ENCODE measurements around the gene PSMD11.
"Not testable (repeated sequence)": the region's sequence is repeated elsewhere in the genome, so short reads cannot be mapped to it uniquely, and the experiment has no call there.

PSMD11 gene

DNA sequence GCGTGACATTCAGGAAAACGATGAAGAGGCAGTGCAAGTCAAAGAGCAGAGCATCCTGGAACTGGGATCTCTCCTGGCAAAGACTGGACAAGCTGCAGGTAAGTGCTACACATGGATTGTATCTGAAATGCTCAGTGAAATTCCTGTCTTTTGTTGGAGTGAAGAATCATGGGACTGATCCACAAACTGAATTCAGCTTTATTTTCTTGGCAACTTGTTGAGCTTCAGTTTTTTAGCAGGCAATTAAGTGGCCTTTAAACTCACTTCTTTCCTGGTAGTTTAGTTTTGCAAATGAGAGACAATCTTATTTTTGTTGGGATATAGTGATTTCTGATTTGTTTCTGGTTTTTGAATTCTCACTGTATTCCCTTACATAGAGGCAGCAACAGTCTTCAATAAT lies 2.6 kb downstream of the PSMD11 start:
- Histone ChIP-seq H3K36me3 (peaks cover 41% of the 10 kb centered on the region), H3K4me3 (ENCODE audit: low read depth in 1 of 2, low read length in 1 of 2) (no peak overlapping the region)
- TF ChIP-seq, protein P1, sequence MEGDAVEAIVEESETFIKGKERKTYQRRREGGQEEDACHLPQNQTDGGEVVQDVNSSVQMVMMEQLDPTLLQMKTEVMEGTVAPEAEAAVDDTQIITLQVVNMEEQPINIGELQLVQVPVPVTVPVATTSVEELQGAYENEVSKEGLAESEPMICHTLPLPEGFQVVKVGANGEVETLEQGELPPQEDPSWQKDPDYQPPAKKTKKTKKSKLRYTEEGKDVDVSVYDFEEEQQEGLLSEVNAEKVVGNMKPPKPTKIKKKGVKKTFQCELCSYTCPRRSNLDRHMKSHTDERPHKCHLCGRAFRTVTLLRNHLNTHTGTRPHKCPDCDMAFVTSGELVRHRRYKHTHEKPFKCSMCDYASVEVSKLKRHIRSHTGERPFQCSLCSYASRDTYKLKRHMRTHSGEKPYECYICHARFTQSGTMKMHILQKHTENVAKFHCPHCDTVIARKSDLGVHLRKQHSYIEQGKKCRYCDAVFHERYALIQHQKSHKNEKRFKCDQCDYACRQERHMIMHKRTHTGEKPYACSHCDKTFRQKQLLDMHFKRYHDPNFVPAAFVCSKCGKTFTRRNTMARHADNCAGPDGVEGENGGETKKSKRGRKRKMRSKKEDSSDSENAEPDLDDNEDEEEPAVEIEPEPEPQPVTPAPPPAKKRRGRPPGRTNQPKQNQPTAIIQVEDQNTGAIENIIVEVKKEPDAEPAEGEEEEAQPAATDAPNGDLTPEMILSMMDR (IDR thresholded peaks at IDR 0.05): no peak

DNA sequence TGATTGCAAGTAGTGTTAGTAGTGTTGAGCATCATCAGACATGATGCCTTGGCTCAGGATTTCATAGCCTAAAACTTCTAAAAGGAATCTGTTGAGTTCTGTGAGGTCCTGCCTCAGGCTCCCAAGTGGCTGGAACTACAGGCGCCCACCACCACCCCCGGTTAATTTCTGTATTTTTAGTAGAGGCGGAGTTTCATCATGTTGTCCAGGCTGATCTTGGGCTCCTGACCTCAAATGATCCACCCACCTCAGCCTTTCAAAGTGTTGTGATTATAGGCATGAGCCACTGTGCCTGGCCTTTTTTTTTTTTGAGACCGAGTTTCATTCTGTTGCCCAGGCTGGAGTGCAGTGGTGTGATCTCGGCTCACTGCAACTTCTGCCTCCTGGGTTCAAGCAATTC lies 5.7 kb downstream of the PSMD11 start:
- Histone ChIP-seq H3K27me3 (no peaks in the 10 kb centered on the region), H3K4me1 (ENCODE audit: control insufficient read depth in 1 of 2, insufficient read depth in 1 of 2, low read depth in 1 of 2, low read length in 1 of 2) (peaks cover 9% of the 10 kb centered on the region in 2 experiments), H3K9me3 (no peaks in the 10 kb centered on the region), H3K27ac (no peak overlapping the region), H3K36me3 (peaks cover 72% of the 10 kb centered on the region), H3K4me3 (ENCODE audit: low read depth in 1 of 2, low read length in 1 of 2) (no peak overlapping the region)
- TF ChIP-seq, protein P1 (IDR thresholded peaks at IDR 0.05): no peak

More for the DNA sequence above, 2.6 kb downstream of the PSMD11 start:
- H3K27me3 ChIP-seq: peaks cover 19% of the 10 kb centered on the region
- H3K27ac ChIP-seq: no peak overlapping the region
- peaks cover 15 to 20% of the 10 kb centered on the region in 2 experiments for H3K4me1 ChIP-seq (ENCODE audit: control insufficient read depth in 1 of 2, insufficient read depth in 1 of 2, low read depth in 1 of 2, low read length in 1 of 2)
- no peaks in the 10 kb centered on the region for H3K9me3 ChIP-seq

DNA sequence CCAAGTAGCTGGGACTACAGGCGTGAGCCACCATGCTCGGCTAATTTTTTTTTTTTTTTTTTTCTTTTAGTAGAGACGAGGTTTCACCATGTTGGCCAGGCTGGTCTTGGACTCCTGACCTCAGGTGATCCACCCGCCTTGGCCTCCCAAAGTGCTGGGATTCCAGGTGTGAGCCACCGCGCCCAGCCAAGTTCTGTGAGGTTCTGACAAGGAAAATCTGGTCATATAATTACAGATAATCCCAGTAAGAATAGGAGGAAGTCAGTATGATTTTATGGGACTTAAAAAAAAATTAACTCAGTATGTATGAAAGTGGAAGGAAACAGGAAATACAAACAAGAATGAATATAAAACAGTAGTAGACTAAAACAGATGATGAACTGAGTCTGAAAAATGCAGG lies 6.1 kb downstream of the PSMD11 start:
- not testable (repeated sequence) for H3K4me1 ChIP-seq (ENCODE audit: control insufficient read depth in 1 of 2, insufficient read depth in 1 of 2, low read depth in 1 of 2, low read length in 1 of 2); H3K9me3 ChIP-seq; H3K27ac ChIP-seq; H3K27me3 ChIP-seq; H3K4me3 ChIP-seq (ENCODE audit: low read depth in 1 of 2, low read length in 1 of 2)
- H3K36me3 ChIP-seq: peaks cover 76% of the 10 kb centered on the region

DNA sequence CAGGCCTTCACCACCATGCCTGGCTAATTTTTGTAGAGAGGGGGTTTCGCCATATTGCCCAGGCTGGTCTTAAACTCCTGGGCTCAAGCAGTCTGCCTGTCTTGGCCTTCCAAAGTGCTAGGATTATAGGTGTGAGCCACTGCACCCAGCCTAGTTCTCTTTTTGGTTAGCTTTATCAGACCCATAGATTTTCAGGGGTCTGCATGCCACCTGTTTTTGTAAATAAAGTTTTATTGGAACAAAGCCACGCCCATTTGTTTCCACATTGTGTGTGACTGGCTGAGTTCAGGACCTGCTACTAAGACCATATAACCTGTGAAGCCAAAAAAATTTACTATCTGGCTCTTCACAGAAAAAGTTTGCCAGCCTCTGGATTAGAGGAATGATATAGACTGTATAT lies 7.6 kb downstream of the PSMD11 start:
- no peak overlapping the region for H3K27ac ChIP-seq
- TF ChIP-seq, protein P1 (IDR thresholded peaks at IDR 0.05): no peak
- H3K4me3 ChIP-seq (ENCODE audit: low read depth in 1 of 2, low read length in 1 of 2): no peak overlapping the region
- no peaks in the 10 kb centered on the region for H3K9me3 ChIP-seq
- no peaks in the 10 kb centered on the region for H3K27me3 ChIP-seq
- no peaks in the 10 kb centered on the region for H3K4me1 ChIP-seq (ENCODE audit: control insufficient read depth in 1 of 2, insufficient read depth in 1 of 2, low read depth in 1 of 2, low read length in 1 of 2)
- peaks cover 88% of the 10 kb centered on the region for H3K36me3 ChIP-seq

DNA sequence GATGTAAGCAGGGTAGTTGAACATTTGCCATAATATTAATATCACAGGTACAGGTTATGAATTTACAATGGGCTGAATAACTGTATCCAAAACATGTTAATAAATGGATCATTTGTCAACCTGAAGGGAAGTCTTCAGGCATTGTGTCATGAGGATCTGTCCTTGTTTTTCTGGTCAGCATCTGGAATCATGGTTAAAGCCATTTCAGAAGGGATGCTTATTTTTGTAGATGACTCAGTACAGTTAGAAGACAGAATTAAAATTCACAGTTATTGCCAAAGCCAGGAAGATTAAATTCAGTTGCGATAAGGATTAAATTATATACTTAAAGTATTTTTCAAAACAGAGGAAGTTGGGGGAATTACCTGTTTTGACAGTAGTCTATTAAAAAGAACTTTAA lies 8.0 kb downstream of the PSMD11 start:
- Histone ChIP-seq H3K36me3 (peaks cover 88% of the 10 kb centered on the region), H3K4me1 (ENCODE audit: control insufficient read depth in 1 of 2, insufficient read depth in 1 of 2, low read depth in 1 of 2, low read length in 1 of 2) (no peaks in the 10 kb centered on the region), H3K27me3 (no peaks in the 10 kb centered on the region), H3K9me3 (no peaks in the 10 kb centered on the region), H3K27ac (no peak overlapping the region), H3K4me3 (ENCODE audit: low read depth in 1 of 2, low read length in 1 of 2) (no peak overlapping the region)
- TF ChIP-seq, protein P1 (IDR thresholded peaks at IDR 0.05): no peak

DNA sequence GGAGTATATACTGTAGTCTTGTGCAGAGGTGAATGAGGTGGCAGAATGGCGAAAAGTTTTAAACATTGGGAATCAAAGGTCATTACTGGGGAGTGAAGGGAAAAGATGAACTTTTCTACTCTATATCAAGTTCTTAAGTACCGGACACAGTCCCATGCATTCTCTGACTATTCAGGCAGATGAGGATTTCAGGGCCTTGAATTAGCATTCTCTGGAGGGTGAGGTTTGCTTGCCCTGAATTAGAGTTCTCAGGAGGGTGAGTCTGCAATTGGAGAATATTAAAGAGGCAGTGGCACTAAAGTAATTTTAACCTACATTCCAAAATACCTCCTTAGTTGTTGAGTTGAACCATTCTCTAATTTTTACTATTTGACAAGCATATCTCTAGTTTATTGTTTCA lies 9.1 kb downstream of the PSMD11 start:
- Histone ChIP-seq H3K36me3 (peaks cover 91% of the 10 kb centered on the region), H3K27ac (no peak overlapping the region)
- TF ChIP-seq, protein P1 (IDR thresholded peaks at IDR 0.05): no peak

More for the DNA sequence above, 9.1 kb downstream of the PSMD11 start:
- Histone ChIP-seq H3K4me3 (ENCODE audit: low read depth in 1 of 2, low read length in 1 of 2) (no peak overlapping the region), H3K4me1 (ENCODE audit: control insufficient read depth in 1 of 2, insufficient read depth in 1 of 2, low read depth in 1 of 2, low read length in 1 of 2) (no peaks in the 10 kb centered on the region), H3K9me3 (no peaks in the 10 kb centered on the region), H3K27me3 (no peaks in the 10 kb centered on the region)

All from neutrophil (primary cell).